ENCODE results near the gene ATXN7. TPM values are rescaled to one million over a fixed set of nuclear protein-coding genes. Genes with fewer than 3 reads are reported as not detected.

Gene ATXN7
- total RNA-seq, 1 experiment from 2014 or later, result 27.5 TPM

- Histone ChIP-seq H3K9me2 (ENCODE audit: insufficient read depth) (no peaks in the 10 kb centered on the region), H2AFZ (ENCODE audit: low read depth, low read length, poor library complexity, severe bottlenecking) (no peak overlapping the region), H3K4me2 (ENCODE audit: low read length) (no peak overlapping the region), H3K9me3 (ENCODE audit: control insufficient read depth in 1 of 2, insufficient read depth in 1 of 2, low read depth in 1 of 2, low read length in 2 of 2) (no peaks in the 10 kb centered on the region), H3K27ac (ENCODE audit: low read depth, low read length) (no peak overlapping the region), H4K20me1 (ENCODE audit: insufficient read depth) (no peaks in the 10 kb centered on the region), H3K9ac (ENCODE audit: low read length) (no peak overlapping the region), H3K4me3 (replicated peaks in 1 of 2; ENCODE audit: low read depth in 1 of 2, low read length in 2 of 2) (no peak overlapping the region), H3K27me3 (ENCODE audit: insufficient read depth, low read length) (no peaks in the 10 kb centered on the region), H3K79me2 (ENCODE audit: insufficient read depth, low read length) (no peaks in the 10 kb centered on the region), H3K36me3 (ENCODE audit: control insufficient read depth in 1 of 2, insufficient read depth in 2 of 2, low read length in 2 of 2) (no peaks in the 10 kb centered on the region; a peak in 1 of 4 replicates), H3K4me1 (ENCODE audit: control insufficient read depth in 1 of 2, insufficient read depth in 2 of 2, low read length in 2 of 2) (no peaks in the 10 kb centered on the region)
- TF ChIP-seq CTCF (IDR thresholded peaks at IDR 0.05 in 2 of 3, conservative IDR thresholded peaks at IDR 0.05 in 1 of 3; ENCODE audit: borderline replicate concordance in 1 of 3, insufficient read depth in 1 of 3, low read depth in 2 of 3, low read length in 2 of 3) (no peak), EZH2 (IDR thresholded peaks at IDR 0.05) (no peak), CEBPB (IDR thresholded peaks at IDR 0.05; ENCODE audit: low read depth) (no peak), ZBTB33 (IDR thresholded peaks at IDR 0.05; ENCODE audit: extremely low read depth, insufficient replicate concordance, low read length) (no peak), EGR1 (IDR thresholded peaks at IDR 0.05; ENCODE audit: low read depth) (no peak), SRF (IDR thresholded peaks at IDR 0.05; ENCODE audit: low read depth) (no peak), SIN3A (IDR thresholded peaks at IDR 0.05; ENCODE audit: low read depth) (no peak), ELF1 (IDR thresholded peaks at IDR 0.05; ENCODE audit: borderline replicate concordance, low read depth) (no peak), YY1 (IDR thresholded peaks at IDR 0.05; ENCODE audit: extremely low read depth, insufficient replicate concordance, low read depth, low read length) (no peak), ZFX (IDR thresholded peaks at IDR 0.05) (no peak), JUND (IDR thresholded peaks at IDR 0.05) (no peak)
- ATAC-seq (no peak), DNase-seq (ENCODE audit: low read depth, low spot score) (no peak)
- ChIA-PET RAD21 (ENCODE audit: low non-redundant PET in 1 of 2, low total read pairs in 2 of 2, uncharacterized antibody in 2 of 2, unreplicated experiment in 2 of 2) (no interaction called here), CTCF (no interaction called here), POLR2A (no interaction called here)
- no TSS peak for BruUV-seq (replicated peaks)
- intact Hi-C loops (cut with micrococcal nuclease), result no loop called here
Observed at GRCh38 chr3:63824309-63824708, 39.4 kb upstream of the ATXN7 start.

Measured in HCT116 (cell line).